Stimulated activated CD4-positive, alpha-beta T cell treated with anti-CD3 and anti-CD28 coated beads, TNF-alpha, amount 100 ng/mL, for 24 hours (primary cell): ENCODE measurements around the gene ERCC2.

Experiments
- DNase-seq, 3 experiments: peaks; one replicate each; pipeline ENCODE4 v3.0.0-alpha.2; 2020; ENCODE audit warnings: low read depth in 3 of 3

ERCC2 gene

GRCh38 chr19:45401815-45402214 lies 31.4 kb upstream of the ERCC2 start:
- DNase-seq, result no peak

- no peak for DNase-seq
These were observed 29.8 kb upstream of the ERCC2 start for GRCh38 chr19:45400192-45400591.

- DNase-seq, result no peak
These were observed 25.6 kb upstream of the ERCC2 start for GRCh38 chr19:45395821-45396617.

GRCh38 chr19:45391871-45392665 lies 21.7 kb upstream of the ERCC2 start:
- no peak for DNase-seq

GRCh38 chr19:45391346-45391745 lies 21.0 kb upstream of the ERCC2 start:
- no peak for DNase-seq

- DNase-seq, result no peak
These were observed 15.2 kb upstream of the ERCC2 start for GRCh38 chr19:45385392-45386221.

- DNase-seq, result no peak
These were observed 12.1 kb upstream of the ERCC2 start for GRCh38 chr19:45382426-45382825.

GRCh38 chr19:45380107-45380506 lies 9.7 kb upstream of the ERCC2 start:
- no peak for DNase-seq

GRCh38 chr19:45376045-45376724 lies 5.8 kb upstream of the ERCC2 start:
- no peak for DNase-seq

GRCh38 chr19:45368737-45369340 lies 1.5 kb downstream of the ERCC2 start:
- DNase-seq, result no peak

- no peak for DNase-seq
These were observed 2.2 kb downstream of the ERCC2 start for GRCh38 chr19:45368127-45368526.

GRCh38 chr19:45364696-45365095 lies 5.7 kb downstream of the ERCC2 start:
- DNase-seq, result no peak

GRCh38 chr19:45363861-45364459 lies 6.4 kb downstream of the ERCC2 start:
- DNase-seq, result no peak

- DNase-seq, result no peak
These were observed 8.1 kb downstream of the ERCC2 start for GRCh38 chr19:45362291-45362690.

- no peak for DNase-seq
These were observed 8.8 kb downstream of the ERCC2 start for GRCh38 chr19:45361608-45362007.

- no peak for DNase-seq
These were observed 12.1 kb downstream of the ERCC2 start for GRCh38 chr19:45358213-45358792.

GRCh38 chr19:45357445-45357783 lies 13.0 kb downstream of the ERCC2 start:
- DNase-seq, result no peak

- no peak for DNase-seq
These were observed 13.5 kb downstream of the ERCC2 start for GRCh38 chr19:45356760-45357444.

GRCh38 chr19:45355910-45356309 lies 14.5 kb downstream of the ERCC2 start:
- no peak for DNase-seq

GRCh38 chr19:45355402-45355801 lies 15.0 kb downstream of the ERCC2 start:
- no peak for DNase-seq
